COLO668 (cell line): ENCODE data around the gene KRTAP1-3.
"Not testable (repeated sequence)": the region's sequence is repeated elsewhere in the genome, so short reads cannot be mapped to it uniquely, and the experiment has no call there.

Experiments used
- DNase-seq: peaks from one replicate; lab custom pipeline; 2025; ENCODE audit not compliant: unreplicated experiment; lab: John Stamatoyannopoulos, UW

KRTAP1-3 gene, protein sequence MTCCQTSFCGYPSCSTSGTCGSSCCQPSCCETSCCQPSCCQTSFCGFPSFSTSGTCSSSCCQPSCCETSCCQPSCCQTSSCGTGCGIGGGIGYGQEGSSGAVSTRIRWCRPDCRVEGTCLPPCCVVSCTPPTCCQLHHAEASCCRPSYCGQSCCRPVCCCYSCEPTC

DNA sequence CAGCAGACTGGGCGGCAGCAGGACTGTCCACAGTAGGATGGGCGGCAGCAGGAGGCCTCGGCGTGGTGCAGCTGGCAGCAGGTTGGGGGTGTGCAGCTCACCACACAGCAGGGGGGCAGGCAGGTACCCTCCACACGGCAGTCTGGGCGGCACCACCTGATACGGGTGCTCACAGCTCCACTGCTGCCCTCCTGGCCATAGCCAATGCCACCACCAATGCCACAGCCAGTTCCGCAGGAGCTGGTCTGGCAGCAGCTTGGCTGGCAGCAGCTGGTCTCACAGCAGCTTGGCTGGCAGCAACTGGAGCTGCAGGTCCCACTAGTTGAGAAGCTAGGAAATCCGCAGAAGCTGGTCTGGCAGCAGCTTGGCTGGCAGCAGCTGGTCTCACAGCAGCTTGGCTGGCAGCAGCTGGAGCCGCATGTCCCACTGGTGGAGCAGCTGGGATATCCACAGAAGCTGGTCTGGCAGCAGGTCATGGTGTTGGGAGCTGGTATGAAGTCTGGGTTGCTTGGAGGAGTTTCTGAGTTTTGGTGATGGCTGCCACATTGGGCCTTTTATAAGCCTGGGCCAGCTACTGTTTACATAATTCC, at the start of gene KRTAP1-3:
Gene KRTAP1-3, minus strand, starts transcription at position 529 of the 590 bp plus-strand sequence. Its CDS starts 53 bp downstream, at position 476.
- DNase-seq: peak; percentile 8

DNA sequence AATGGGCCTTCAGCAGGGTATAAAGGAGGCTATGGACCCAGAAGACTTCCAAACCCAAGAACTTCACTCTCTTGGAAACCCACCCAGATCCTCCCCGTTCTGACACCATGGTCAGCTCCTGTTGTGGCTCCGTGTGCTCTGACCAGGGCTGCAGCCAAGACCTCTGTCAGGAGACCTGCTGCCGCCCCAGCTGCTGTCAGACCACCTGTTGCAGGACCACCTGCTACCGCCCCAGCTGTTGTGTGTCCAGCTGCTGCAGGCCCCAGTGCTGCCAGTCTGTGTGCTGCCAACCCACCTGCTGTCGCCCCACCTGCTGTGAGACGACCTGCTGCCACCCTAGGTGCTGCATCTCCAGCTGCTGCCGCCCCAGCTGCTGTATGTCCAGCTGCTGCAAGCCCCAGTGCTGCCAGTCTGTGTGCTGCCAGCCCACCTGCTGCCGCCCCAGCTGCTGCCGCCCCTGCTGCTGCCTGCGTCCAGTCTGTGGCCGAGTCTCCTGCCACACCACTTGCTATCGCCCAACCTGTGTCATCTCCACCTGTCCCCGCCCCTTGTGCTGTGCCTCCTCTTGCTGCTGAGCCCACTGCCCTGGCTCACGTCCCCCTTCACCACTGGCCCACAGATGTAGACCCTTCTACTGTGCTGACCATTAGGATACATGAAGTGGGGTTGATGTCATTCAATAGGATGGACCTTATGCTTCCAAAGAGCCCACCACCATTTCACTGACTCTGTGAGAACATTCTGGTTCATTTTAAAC, 49.6 kb upstream of the KRTAP1-3 start, which contains the start of gene KRTAP4-7:
Gene KRTAP4-7, plus strand, starts transcription at position 51 of the 757 bp plus-strand sequence. Its CDS starts 57 bp downstream, at position 108.
- not testable (repeated sequence) for DNase-seq

DNA sequence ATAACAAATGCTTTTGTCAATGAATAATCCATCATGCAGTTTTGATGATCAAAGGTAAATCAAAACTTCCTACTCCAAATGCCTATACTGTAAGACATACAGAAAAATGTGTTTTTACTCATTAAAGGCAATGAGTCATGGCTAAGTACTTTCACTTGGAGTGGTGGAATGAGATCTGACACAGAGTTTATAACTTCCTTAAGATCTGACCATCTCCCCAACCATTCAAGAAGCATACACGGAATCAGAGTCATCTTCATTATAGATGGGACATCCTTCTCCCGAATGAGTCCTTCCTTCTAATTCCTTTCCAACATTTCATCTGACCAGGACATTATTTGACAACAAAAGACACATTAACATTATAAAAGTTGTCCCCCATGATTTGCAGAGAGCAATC, 48.8 kb upstream of the KRTAP1-3 start:
- not testable (repeated sequence) for DNase-seq

DNA sequence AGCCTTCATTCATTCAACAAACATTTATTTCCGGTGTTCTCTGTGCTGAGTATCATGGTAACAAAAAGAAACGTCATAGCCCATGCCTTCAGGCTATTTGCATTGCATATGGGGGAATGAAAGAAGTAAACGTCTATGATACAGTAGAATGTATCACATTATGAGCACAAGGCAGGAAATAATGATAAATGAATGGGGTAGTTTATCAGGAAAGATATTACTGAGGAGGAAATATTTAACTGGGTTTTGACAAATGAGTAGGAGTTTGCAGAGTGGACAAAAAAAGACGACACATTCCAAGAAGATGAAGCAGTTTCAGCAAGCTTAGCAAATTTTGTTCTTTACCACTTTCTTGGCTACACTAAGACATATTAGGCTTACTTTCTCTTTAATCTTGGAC, 48.0 kb upstream of the KRTAP1-3 start:
- no peak for DNase-seq

DNA sequence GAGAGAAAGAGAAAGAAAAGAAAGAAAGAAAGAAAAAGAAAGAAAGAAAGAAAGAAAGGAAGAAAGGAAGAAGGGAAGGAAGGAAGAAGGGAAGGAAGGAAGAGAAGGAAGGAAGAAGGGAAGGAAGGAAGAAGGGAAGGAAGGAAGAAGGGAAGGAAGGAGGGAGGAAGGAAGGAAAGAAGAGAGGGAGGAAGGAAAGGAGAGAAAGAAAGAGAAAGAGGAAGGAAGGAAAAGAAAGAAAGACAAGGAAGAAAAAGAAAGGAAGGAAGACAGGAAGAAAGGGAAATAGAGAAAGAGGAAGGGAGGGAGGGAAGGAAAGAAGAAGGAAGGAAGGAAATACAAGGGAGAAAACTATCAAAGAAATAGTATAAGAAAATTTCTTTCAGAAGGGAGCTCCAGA, 42.1 kb upstream of the KRTAP1-3 start:
- no peak for DNase-seq

DNA sequence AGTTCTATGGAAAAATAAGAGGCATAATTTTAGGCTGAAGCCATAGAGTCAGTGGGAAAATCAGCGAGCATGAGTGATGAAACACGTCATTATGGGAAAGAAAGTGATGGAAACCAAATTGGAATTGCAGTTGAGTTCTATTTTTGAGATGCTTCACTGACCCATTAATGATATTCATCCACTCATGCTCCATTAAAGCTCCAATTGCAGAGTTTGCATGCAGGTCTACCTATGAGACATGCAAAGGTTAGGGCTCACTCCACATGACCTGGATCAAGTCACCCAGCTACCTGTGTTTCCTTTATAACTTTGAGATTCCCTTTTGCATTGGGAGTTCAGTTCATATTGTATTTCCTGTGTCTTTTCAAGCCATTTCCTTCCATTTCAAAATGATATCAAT, 39.0 kb upstream of the KRTAP1-3 start:
- DNase-seq: no peak

DNA sequence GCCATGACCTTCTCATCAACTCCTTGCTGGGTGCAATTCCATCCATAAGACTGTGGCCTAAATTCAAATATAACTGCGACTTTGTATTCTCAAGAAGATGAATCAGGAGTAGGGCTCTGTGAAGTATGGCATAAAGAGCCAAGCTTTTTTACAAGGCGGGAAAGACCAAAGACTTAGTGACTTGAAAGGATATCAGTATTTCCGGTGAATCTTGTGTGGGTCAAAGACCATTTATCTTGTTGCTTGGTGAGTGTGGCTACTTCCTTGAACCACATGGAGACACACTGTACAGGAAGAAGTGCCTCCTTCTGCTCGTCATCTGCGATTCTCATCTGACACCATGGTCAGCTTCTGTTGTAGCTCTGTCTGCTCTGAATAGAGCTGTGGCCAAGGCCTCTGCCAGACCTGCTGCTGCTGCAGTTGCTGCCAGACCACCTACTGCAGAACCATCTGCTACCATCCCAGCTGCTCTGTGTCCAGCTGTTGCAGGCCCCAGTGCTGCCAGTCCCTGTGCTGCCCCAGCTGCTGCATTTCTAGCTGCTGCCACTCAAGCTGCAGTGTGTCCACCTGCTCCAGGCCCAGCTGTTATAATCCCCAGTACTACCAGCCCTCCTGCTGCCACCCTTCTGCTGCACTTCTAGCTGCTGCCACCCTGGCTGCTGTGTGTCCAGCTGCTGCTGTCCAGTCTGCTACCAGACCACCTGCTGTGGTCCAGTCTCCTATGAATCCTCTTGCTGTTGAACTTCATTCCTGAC, 37.1 kb upstream of the KRTAP1-3 start:
- DNase-seq: peak; percentile 11

DNA sequence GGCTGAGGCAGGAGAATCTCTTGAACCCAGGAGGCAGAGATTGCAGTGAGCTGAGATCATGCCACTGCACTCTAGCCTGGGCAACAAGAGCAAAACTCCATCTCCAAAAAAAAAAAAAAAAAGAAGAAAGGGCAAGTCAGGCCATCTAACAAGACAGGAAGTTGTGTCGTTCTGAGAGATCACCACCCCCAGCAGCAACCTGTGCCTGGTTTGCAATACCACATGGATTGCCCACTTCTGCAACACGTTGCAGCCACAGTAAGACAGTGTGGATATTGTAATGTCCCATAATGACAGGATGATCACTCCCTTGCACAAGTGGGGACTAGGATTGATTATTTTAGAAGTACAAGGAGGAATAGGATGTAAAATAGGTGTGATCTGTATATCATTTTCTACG, 34.4 kb upstream of the KRTAP1-3 start:
- no peak for DNase-seq

DNA sequence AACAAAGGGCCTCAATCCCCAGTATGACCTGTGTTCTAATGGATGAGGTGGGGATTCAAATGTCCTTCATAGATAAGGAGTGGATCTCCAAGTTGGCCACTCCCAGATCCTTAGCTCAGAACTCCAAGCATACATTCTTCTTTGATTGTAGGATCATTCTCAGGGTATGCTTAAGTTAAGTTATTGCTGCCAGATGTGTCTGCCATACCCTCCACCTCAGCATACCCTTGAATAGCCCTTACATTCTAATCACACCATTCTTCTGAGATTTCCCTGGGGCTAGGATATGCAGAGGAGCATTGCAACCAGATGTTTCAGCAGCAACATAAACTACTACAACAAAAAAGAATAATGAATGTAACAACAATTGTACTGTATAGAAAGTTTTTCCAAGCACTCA, 32.6 kb upstream of the KRTAP1-3 start:
- DNase-seq: no peak

DNA sequence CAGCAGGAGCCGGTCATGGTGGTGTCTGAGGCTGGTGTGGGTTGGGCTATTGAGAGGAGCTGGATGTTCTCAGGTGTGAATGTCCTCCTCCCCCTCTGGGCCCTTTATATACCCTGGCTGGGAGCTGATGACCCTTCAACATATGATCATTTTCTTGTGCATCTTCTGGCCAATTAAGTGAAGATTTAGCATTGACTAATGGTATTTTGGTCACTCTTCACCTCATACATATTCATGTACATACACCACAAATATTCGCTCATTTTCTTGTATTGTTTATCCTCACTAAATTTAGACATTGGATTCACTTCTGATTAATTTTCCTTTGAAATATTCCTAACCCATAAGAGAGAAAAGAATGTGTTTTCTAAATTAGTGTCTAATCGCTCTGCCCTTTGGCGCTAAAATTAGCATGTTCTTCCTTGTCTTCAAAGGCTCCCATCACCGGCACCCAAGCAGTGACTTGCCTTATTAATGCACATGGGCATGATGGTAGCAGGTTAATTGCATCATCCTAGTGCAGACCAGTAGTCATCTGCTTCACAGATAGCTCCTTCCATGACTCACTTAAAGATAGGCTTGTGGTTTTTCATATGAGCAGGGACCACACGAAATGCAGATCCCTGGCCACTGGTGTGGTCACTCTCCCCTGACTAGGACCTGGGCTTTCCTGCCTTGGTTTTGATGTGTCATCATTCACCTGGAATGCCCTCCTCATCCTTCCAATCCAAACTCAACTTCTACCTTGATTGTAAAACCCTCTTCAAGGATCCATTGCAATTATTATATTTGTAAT, 31.4 kb upstream of the KRTAP1-3 start, which contains the start of gene KRTAP2-4:
Gene KRTAP2-4, minus strand, starts transcription at position 51 of the 796 bp plus-strand sequence. Its CDS starts 34 bp downstream, at position 17.
- no peak for DNase-seq

DNA sequence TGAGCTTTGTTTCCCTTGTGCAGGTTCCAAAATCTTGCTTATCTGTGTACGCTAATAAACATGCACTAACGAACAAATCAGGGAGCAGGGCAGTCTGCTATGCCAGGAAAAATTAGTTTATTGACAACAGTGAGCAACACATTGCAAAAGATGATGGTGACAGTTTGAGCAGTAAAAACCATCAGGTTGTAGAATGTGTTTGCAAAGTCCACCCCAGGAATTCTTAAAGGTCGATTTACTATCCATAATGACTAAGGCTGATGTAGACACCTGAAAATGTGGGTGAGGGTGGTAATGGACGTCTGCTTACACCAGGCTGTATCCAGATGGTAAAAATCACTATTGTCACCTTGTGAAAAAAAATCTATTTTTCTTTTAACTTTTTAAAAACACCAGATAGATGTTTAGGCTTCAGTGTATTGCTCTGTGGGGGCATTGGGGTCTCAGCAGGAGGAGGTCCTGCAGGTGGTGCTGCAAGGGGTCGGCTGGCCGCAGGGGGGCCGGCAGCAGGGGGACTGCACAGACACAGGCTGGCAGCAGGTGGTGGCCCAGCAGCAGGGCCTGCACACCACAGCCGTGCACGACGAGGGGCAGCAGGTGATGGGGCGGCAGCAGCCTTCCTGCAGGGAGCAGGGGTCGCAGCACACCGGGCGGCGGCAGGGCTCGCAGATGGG, 30.5 kb upstream of the KRTAP1-3 start:
- DNase-seq: not testable (repeated sequence)

DNA sequence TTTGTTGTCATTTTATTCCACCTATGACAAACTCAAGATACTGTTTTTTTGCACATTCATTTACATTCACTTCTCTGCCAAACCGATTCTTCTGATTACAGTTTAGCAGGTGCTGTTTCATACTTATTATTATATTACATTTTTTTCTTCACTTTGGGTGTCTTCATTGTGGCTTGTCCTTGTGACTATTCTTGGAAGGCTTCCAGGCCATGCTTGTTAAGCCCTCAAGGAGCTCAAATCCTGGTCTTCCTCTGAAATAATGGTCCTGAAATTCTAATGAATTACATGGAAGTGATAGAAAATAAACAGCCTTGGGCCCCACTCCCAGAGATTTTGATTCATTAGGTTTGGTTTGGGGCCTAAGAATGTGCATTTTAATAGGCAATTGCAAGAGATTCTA, 29.6 kb upstream of the KRTAP1-3 start:
- no peak for DNase-seq

DNA sequence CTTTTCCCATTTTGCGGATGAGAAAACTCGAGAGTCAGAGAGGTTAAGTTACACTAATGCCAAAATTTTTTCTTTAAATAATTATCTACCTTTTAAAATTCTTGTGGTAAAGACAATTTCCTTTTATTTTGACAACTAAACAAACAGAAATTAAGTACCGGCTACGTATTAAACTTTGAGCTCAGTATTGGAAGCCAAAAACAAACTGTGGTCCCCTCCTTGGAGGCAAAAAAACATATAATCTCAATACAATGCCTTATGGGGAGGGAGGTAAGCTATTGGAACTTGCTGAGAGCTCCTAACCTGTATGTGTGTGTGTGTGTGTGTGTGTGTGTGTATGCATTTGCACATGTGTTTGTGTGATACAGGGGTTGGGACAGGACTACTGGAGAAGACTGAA, 28.8 kb upstream of the KRTAP1-3 start:
- no peak for DNase-seq

DNA sequence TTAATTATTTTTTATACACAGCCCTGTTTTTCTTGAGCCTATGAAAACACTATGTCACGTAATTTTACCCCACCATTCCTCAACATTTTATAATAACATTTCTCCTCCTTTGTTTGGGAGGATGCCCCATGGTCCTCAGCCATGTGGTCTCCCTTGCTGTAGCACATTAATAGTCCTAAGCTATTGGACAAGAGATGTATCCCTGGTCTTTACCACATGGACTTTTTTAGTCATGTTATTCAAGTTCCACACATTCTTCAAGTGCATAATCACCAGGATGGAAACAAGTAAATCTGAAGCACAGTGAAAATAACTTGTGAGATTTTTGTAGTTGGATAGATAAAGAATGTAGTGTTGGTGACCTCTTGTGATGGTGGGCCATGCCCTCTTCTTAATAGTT, 27.3 kb upstream of the KRTAP1-3 start:
- DNase-seq: no peak

DNA sequence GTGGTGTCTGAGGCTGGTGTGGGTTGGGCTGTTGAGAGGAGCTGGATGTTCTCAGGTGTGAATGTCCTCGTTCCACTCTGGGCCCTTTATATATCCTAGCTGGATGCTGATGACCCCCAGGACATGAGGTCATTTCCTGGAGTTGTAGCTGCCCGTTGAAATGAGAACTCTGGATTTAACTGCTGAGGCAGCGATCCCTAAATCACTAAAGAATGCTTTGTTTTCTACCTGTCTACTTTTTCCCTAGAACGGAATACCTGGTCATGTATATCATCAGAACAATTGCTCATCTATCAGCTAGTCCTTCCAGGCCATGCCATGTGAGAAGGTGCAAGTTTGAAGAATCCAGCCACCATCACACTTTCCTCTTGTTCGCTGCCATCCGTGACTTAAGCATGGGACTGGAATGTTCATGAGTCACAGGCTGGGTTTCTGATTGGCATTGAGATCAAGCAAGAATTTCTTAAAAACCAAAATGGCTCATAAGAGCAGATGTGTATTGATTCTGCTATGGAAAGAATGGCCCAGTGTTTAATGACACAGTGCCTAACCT, 25.5 kb upstream of the KRTAP1-3 start, which contains the start of gene KRTAP2-3:
Gene KRTAP2-3, minus strand, starts transcription at position 63 of the 553 bp plus-strand sequence. CDS start 64 bp downstream, outside the sequence.
- DNase-seq: no peak

DNA sequence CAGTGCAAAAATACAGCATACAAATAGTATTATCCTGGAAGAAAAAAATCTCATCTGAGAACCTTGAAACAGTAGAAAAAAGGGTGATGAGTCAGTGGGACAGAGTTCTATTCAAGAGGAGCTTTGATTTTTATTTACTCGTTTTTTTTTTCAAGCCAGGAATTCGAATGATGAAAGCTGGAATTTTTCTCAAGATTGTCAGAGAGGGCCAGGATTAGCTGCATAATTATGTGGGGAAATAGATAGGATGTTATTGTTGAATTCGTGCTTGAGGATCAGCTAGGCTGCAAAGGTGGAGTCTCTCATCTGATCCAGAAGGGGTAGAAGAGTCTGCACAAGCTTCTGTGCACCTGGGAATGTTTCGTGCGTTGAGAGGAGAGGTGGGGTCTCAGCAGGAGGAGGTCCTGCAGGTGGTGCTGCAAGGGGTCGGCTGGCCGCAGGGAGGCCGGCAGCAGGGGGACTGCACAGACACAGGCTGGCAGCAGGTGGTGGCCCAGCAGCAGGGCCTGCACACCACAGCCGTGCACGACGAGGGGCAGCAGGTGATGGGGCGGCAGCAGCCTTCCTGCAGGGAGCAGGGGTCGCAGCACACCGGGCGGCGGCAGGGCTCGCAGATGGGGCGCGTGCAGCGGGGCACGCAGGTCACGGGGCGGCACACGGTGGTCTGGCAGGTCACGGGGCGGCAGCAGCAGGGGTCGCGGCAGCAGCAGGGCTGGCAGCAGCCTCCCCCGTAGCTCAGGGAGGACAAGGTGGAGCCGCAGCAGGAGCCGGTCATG, 24.8 kb upstream of the KRTAP1-3 start:
- not testable (repeated sequence) for DNase-seq

DNA sequence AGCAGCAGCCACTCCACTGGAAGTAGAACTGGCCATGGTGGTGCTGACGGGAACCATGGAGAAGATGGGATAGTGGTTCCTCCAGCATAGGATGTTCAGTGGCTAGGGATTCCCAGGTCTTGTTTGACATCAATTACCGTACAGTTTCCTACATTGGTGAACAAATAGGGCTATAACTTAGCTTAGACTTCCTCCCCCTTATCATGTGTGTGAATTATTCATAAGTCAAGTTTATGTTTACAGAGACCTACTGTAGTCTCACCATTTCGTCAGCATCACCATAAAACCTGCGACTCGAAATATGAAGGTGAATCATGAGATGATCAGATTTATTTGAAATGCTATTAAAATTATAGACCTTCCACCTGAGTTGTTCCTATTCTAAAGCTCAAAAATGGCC, 24.1 kb upstream of the KRTAP1-3 start:
- no peak for DNase-seq

DNA sequence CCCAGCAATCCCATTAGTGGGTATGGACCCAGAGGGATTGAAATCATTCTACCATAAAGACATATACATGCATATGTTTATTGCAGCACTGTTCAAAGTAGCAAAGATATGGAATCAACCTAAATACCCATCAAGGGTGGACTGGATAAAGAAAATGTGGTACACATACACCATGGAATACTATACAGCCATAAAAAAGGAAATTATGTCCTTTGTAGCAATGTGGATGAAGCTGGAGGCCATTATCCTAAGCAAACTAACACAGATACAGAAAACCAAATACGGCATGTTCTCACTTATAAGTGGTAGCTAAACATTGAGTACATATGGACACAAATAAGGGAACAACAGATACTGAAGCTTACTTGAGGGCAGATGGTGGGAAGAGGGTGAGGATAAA, 22.9 kb upstream of the KRTAP1-3 start:
- no peak for DNase-seq

DNA sequence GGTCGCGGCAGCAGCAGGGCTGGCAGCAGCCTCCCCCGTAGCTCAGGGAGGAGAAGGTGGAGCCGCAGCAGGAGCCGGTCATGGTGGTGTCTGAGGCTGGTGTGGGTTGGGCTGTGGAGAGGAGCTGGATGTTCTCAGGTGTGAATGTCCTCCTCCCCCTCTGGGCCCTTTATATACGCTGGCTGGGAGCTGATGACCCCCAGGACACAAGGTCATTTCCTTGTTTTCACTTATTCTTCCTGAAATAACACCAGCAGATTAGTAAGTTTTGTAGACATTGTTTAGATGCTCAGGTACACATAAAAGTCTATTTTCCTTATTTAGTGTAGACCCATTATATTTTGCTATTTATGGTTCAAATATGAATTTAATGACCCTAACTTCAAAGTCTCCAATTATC, 20.5 kb upstream of the KRTAP1-3 start, which contains the start of gene KRTAP2-2:
Gene KRTAP2-2, minus strand, starts transcription at position 101 of the 400 bp plus-strand sequence. Its CDS starts 19 bp downstream, at position 82.
- not testable (repeated sequence) for DNase-seq
